Measurements from ENCODE around the gene SFMBT1.

The SFMBT1 gene, protein sequence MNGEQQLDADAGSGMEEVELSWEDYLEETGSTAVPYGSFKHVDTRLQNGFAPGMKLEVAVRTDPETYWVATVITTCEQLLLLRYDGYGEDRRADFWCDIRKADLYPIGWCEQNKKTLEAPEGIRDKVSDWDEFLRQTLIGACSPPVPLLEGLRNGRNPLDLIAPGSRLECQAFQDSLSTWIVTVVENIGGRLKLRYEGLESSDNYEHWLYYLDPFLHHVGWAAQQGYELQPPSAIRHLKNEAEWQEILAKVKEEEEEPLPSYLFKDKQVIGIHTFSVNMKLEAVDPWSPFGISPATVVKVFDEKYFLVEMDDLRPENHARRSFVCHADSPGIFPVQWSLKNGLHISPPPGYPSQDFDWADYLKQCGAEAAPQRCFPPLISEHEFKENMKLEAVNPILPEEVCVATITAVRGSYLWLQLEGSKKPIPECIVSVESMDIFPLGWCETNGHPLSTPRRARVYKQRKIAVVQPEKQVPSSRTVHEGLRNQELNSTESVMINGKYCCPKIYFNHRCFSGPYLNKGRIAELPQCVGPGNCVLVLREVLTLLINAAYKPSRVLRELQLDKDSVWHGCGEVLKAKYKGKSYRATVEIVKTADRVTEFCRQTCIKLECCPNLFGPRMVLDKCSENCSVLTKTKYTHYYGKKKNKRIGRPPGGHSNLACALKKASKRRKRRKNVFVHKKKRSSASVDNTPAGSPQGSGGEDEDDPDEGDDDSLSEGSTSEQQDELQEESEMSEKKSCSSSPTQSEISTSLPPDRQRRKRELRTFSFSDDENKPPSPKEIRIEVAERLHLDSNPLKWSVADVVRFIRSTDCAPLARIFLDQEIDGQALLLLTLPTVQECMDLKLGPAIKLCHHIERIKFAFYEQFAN
- 14.6 to 32.7 (median 23.4) reads per million in 17 experiments for total RNA-seq

DNA sequence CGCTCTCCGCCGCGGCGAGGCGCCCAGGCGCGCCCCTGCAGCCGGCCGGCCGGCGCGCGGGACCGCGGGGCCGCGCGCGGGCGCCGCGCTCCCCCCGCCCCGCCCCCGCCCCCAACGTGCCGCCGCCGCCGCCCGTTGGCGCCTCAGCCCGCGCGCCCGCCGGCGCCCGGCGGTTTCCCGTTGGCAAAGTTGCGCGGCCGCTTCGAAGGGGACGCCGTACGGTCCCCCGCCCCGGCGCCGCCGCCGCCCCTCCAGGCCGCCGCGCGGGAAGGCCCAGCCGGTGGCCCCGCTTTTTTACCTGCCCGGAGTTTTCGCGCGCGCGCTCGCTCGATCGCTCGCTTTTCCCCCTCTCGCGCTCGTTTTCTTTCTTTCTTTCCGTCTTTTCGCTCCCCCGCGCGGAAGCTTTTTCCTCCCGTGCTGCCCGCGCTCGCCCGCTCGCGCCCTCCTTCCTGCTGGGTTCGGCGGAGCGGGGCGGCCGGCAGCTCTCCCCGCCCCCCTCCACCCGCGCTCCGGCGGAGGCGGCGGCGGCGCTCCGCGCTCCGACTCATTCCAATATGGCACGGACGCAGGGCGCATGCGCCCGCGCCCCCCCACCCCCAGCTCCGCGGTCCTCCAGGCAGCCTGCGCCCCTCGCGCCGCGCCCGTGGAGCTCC, at the start of gene SFMBT1:
Gene SFMBT1, minus strand, starts transcription at position 556 of the 653 bp plus-strand sequence. CDS start 76,945 bp downstream, outside the sequence.
- DNase-seq: peak; percentile 74 to 92 (median 84)

DNA sequence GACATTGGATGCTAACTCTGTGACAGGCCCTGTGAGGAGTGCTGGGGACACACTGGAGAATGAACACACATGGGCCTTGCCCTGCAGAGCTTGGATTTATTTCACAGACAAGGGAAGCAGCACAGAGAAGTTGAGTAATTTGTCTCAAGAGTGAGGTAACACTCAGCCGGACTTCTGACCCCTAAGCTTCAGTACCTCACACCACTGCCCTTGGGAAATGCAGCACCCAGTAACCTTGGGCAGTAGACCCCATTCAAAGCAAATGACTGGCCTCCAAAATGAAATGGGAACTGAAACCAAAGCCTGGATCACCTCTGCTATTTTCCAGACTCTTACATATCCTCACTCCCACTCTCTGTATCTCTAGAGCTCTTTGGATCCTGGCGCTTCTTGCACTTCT, 47.1 kb upstream of the SFMBT1 start:
- DNase-seq: peak; percentile 57 to 78 (median 66)

DNA sequence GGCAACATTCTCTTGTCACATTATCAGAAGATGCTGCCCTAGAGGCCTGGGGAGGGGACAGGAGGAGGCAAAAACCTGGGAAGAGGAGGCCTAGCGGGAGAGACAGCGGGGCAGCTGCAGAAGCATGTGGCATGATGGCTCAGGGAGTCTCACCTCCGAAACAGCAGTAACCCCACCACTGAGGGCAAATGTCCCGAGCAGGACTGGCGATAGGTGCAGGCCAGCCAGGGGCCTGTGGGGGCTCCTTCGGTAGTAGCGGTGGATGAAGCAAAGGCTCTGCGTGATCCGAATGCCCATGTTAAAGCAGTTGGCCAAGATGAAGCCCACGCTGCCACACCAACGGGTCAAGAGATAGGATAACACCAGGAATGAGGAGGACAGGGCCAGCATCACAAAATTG, 46.3 kb upstream of the SFMBT1 start:
- no peak for DNase-seq

DNA sequence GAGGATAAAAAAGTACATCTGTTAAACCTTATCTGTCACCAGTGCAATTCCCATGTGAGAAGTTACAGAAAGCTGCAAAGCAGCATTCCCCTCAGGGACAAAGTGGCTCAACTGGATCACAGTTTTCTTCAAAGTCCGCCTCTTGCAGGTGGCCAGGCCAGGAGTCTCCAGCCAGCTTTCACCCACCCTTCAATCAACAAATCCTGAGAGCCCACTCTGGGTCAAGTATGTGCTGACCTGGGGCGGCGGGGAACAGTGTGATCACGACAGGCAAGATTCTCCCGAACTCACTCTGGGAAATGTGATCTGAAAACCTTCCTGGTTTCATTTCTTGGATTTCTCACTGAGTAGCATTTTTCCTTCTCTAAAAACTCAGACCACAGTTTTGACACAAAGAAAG, 45.1 kb upstream of the SFMBT1 start:
- peak in 1 of 4 experiments; percentile 30 for DNase-seq

DNA sequence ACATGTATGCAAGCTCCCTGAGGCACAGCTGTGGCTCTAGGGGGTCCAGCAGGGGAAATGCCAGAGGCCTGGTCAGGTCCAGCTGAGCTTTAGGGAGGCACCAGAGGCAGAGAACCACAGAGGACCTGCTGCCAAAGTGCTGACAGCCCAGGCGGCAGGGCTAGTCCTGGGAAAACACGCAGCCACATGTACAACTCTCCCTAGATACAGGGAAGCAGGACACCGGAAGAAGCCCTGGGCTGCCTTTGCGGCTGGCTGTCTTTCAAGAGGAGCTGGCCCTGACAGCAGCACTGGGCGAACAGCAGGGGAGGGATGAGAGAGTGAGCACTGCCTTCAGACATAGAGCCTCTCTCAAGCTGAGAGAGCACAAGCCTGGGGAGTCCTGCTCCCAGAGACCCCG, 43.6 kb upstream of the SFMBT1 start:
- DNase-seq: no peak

DNA sequence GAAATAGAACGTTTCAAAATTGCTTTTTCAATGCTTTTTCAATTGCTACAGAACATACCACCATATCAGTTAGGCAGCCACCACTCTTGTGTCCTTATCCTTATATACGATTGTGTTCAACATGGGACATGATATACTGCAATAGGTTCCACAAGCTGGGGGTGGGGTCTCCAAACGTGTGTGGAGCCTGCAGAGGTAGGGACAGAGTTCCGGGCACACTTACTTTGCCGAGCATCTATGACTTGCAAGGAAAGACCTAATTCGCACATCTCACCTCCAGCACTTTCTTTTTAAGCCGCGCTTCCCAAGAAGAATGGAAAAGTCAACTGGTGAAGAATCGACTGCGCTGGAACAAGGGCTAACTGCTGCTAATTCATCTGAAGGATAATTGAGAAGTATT, 39.6 kb upstream of the SFMBT1 start:
- no peak for DNase-seq

DNA sequence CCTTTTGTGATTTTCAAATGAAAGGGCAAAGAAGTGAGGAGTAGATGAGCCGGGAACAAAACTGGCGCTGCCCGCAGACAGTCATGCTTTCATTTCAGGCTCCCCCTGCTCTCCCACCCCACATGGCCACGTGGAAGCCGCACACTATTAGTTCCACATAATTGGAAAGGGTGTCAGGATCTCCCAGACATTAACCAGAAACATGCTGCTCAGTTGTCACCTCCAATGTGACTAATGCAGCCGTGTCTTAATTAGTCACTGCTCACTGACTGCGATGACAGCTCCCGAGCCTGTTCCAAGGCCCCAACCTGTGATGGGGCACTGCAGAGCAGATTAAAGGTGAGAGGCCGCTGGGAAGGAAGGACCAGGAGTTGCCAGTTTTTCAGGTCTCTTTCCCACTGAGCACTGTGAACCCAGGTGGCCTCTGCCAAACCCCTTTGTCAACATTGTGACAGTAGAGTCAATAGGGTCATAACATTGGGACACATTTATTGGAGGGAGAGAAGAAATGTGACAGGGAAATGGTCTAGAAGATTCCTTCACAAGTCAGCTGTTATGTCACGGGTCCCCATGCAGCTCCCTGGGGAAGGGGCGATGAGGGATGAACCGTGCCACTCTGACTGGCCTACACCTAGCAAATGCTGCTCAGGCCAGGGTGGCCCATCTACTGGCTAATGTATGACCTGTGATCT, 38.6 kb upstream of the SFMBT1 start:
- no peak for DNase-seq

DNA sequence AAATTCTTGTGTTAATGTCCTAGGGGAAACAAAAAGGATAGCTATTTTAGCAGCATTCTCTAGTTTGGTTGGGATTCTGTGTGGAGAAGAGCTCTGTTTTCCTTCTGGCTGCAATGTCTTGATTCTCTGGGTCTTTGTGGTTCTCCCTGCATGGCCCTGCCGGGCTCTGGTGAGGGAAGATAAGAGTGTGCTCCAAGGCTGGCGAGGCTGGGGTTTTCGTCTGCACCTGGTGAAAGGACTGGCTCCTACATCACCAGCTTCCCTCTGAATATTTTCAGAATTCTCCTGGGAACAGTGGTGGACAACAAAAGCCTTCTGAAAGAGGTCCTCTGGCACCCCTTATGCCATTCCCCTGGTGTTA, 38.1 kb upstream of the SFMBT1 start:
- DNase-seq: no peak

DNA sequence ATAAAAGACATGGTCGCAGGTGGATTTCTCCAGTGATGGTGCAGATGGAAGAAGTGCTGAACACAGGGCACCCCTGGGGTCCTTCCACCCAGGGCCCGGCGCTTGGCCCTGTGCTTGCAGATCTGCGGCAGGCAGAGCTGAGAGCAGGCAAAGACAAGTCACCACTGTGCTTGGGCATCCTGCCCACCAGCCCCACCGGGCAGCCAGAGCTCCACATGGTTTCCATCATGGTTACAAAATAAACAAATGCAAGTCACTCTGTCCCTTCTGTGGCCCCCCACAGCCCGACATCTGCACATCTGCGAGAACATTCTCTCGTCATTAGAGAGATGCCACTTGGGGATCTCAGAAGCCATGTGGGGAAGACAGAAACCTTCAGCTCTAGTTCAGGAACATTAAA, 37.6 kb upstream of the SFMBT1 start:
- no peak for DNase-seq

DNA sequence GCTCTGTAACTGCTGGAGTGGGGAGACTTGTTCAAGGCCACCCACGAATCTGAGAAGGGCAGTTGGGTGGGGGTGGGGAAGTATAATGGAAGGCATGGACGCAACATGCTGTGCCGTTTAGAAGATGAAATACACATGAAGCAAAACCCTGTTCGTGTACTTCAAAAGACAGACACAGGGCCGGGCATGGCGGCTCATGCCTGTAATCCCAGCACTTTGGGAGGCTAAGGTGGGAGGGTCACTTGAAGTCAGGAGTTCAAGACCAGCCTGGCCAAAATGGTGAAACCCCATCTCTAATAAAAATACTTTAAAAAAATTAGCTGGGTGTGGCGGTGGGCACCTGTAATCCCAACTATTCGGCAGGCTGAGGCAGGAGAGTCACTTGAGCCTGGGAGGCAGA, 36.9 kb upstream of the SFMBT1 start:
- DNase-seq: no peak

DNA sequence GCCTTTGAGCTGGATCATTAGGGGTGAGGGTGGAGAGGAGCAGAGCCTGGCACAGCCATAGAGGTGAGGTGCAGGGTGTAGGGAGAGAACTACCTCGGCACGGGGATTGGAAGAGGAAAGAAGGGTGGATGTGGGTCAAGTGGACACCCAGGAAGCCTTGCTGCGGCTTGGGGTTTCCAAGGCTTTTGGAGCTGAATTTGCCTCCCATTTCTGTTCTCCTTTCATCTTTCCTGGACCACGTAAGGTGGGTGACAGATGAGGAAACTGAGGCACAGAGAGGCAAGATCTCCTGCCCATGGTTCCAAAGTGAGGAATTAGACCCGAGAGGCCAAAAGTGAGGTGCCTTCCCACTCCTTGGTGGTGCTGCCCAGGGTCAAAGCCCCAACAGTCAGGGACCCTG, 35.4 kb upstream of the SFMBT1 start:
- DNase-seq: no peak

DNA sequence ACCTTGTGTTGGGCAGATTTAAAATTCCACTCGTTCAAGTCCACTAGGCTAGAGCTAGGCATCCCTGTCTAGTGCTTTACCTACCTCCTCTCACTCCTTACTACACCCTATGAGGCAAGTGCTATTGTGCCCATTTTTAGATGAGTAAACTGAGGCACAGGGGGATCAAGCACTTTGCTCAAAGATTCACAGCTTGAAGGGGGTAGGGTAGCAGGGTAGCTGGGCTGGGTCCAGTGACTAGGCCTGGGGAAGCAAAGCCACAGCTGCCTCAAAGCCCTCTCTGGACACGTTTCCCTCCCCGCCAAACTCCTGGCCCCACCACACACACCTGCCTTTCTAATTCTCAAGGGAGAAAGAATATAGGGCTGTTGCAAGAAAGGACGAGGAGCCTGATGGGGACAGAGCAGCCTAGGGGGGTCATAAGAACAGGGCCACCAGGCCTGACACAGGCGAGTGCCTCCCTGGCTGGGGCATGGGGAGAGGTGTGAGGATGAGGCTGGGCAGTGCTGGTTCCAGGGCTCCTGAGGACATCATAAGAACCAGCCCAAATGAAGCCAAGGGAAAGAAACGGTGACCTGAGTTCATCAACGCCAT, 34.8 kb upstream of the SFMBT1 start:
- DNase-seq: no peak

DNA sequence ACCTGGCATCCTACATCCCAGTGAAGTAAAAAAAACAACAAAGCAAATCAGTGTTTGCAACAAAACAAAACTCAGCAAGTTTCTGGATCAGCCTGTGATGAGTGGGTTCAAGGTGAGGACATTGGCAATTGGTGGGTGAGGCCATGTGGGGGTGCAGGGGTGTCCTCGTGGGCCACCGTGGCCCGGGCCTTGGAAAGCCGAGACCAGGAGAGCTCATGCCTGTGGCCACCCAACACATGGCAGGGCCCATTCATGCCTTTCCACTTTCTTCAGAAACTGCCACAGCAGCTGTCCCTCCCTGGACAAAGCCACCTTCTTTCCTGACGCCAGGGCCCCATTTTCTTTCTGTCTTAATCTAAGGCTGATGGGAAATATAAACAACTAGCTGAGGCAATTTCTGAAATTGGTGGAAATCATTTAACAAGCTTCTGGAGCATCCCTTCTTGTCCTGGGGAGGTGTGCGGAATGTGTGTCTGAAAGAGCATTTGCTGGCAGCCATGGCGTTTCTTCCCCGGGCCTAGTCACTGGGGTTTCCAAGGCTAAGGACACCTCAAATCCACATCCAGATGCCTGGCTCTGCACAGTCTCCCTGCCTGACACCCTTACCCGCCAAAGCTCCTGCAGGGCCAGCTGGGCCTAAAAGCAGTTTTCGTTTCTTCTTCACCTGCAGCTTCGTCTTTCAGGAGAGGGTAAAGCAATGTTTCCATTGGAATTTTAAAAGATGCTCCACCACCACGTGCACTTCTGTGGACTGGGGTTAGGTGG, 34.1 kb upstream of the SFMBT1 start:
- DNase-seq: no peak

DNA sequence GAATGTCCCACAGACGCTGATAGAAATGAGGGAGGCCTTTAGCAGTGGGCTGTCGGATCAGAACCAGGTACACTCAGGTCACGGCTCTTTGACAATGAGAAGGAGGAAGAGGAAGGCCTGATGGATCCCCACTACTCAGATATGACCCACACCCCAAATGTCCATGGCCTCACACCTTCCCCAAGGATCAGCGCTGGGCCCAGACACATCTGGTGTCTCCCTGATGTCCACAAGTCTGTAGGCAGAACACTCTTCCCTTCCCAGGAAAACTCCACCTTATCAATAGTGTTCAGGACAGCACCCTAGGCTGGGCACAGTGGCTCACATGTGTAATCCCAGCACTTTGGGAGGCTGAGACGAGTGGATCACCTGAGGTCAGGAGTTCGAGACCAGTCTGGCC, 33.3 kb upstream of the SFMBT1 start:
- no peak for DNase-seq

DNA sequence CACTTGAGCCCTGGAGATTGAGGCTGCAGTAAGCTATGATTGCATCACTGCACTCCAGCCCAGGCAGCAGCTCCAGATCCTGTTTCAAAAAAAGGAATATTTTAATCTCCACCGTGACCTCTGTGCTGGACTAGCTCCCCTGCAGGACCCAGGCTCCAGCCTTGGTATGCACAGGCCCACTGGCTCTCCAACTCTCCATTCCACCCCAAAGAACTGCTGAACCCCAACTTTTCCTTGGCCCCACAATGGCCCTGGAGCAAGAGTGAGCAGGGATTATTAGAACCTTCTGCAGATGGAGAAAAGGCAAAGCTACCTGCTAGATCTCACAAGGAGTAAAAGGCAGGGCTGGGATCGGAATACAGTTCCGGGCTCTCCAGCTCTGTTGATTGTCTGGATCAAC, 32.8 kb upstream of the SFMBT1 start:
- no peak for DNase-seq

DNA sequence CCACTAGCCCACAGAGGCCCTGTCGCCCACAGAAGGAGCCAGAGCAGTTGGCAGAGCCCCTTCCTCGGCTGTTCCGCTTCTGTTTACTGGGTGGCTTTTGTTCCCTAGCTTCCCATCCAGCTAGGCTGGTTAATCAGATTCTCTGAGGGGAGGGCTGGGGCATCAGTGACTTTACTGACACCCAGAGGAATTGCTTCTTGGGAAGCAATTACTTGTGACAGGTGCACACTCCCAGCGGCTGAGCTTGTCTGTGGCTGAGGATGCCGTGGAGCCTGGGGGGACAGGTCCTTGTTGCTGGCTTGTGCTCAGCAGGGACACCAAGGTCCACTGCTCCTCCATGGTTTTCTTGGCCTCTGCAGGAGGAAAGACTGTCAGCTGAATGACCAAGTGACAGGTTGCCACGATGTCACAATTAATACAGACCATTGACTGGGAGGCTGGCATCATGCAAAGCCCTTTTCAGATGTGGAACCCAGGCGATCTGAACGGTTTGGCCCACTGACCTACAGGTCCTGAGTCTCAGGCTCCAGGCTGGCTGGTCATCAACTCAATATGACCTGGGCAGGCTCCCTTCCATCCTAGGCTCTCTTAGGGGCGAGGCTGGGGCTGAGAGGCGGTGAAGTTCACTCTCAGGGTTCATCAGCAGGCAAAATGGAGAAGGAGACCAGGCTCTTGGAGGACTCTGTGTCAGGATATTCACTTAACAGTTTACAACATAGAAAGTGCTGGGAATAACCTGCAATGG, 31.8 kb upstream of the SFMBT1 start:
- no peak for DNase-seq

DNA sequence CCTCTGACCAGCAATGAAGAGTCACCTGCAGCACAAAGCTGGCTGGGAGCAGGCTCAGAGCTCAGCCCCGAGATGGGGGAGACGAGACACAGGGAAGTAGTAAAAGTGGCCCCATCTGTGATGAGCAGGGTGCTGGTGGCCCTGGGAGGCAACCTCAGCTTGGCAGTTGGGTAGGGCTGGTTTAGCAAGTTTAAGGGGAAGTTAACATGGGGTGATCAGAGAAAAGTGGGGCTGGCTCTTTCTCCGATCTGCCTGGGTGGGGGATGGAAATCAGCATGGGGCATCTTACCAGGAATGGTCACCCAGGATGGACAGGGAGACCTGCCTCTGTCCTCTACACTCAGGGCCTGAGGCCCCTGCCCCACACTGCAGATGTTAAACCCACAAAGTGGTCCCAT, 29.9 kb upstream of the SFMBT1 start:
- no peak for DNase-seq

DNA sequence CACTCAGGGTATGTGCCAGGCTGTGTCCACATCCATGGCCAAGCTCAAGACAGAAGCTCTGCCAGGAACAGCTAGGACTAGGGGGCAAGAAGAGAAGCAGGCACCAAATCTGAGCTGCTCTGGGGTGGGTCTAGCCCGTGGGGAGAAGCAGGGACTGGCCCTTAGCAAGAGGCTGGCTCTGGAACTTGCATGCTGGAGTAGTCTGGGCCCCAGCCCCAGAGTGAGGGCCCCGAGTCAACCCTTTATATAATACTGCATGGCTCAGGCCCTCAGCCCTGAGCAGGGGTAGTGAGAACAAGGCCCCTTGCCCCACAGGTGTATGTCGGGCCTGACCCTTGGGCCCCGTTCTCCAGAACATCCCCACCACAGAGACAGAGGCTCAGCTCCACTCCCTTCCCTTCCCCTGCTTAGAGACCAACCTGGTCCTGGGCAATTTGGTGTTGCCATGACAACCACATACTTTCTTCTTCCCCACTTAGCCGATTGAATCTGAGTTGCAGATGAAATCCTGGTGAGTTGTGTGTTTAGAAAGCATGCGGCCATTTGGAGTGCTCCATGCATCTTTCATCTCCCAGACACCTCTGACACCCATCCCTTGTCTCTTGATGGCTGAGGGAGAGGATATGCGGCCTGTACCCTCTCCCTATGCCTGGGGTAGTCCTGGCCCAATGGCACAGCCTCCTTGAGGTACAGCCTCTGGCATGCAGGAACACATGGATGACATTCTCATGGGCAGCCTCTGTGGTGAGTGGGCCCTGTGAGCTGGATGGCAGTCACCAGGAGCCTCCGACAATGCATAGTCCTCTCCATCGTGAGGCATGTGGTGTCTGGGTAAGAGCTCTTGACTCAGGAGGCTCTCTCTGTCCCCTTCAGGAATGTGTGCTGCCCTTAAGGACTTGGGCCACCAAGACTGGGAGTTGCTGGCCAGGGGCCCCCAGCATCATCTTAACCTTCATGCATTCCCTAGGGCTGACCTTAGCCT, 29.2 kb upstream of the SFMBT1 start:
- no peak for DNase-seq

DNA sequence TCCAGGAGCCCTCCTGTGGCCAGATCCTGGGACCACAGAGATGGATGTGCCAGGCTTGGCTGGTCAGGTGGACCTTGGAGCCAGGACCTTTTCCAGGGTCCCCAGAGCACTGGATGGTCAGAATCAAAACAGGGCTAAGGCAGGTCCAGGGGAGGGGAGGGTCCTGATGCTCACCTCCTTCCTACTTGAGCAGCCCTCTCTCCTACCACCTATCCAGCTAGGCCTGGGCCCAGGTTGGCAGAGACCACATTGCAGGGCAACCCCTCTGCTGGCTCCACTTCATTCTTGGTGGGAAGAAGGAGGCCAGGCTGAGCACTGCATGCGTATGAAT, 28.5 kb upstream of the SFMBT1 start:
- no peak for DNase-seq
